ENCODE data around the gene CFD. TPM values are rescaled to one million over a fixed set of nuclear protein-coding genes. Genes with fewer than 3 reads are reported as not detected.

Gene CFD
- total and polyA plus RNA-seq, 10 of the 15 experiments (the other 5 are each of a cell fraction or from before 2014, with no cell fraction given), result 0.05 to 1.1 (median 0.38) TPM; not detected in 4

DNA sequence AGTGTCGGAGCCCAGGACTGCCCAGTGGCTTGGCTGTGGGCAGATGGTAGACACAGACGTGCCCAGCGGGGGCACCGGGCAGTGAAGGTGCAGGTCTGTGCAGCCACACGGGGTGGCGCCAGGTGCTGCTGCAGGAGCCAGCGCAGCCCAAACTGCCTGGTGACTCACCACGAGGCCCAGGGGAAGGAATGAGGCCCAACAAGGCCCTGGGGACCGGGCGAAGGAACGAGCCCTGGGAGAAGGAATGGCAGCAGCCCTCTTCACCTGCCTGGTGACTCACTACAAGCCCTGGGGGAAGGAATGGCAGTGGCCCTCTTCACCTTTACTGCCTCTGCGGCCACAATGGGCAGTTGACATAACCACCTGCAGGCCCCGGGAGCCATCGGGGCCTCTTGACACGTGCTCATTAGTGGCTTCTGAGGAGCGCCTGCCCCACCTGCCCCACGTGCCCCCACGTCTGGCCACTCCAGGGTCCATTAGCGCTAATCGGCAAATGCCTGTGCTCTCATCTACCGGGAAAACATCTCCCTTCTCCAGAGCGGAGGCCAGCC, 24.3 kb downstream of the CFD start:
- Histone ChIP-seq H2AFZ (ENCODE audit: control insufficient read depth, low read depth, low read length) (no peak overlapping the region), H3K4me3 (no peak overlapping the region), H3K36me3 (ENCODE audit: control insufficient read depth in 2 of 2, insufficient read depth in 2 of 2, low read length in 1 of 2) (peaks cover 0 to 3% of the 10 kb centered on the region in 2 experiments; a peak in 3 of 4 replicates), H4K20me1 (ENCODE audit: control insufficient read depth, insufficient read depth) (no peaks in the 10 kb centered on the region), H3K79me2 (ENCODE audit: control insufficient read depth, insufficient read depth, low read length) (no peaks in the 10 kb centered on the region), H3K9ac (ENCODE audit: control insufficient read depth, insufficient read depth, low read length) (no peak overlapping the region), H3K9me3 (replicated peaks; ENCODE audit: control insufficient read depth, insufficient read depth, low read length) (no peaks in the 10 kb centered on the region; the same call in 2 of the 3 replicates), H3K27me3 (replicated peaks in 1 of 2; ENCODE audit: control insufficient read depth in 2 of 2, insufficient read depth in 2 of 2, low read length in 1 of 2) (no peaks in the 10 kb centered on the region), H3K27ac (ENCODE audit: control insufficient read depth, insufficient read depth) (no peak overlapping the region), H3K4me2 (ENCODE audit: control insufficient read depth, insufficient read depth) (no peak overlapping the region), H3K4me1 (ENCODE audit: control insufficient read depth, insufficient read depth, low read length) (no peaks in the 10 kb centered on the region)
- no TSS peak for BruUV-seq (replicated peaks)
- POLR2A ChIA-PET, result interaction anchor here (0.7 kb wide), 1 partner anchor 209 kb away, joined by 3 read pairs; no protein-coding TSS in a partner anchor
- in situ Hi-C loops (cut with MboI) (no loop called here), intact Hi-C loops (cut with micrococcal nuclease; ENCODE audit: unreplicated experiment) (no loop called here)
- RAD21 ChIA-PET (ENCODE audit: unreplicated experiment), result no interaction called here
- 90% methylated on average over 22 of the region's 22 CpGs for WGBS (ENCODE audit: insufficient coverage, insufficient replicate concordance, low lambda C conversion rate, missing lambda C conversion rate)
- FAIRE-seq (no peak), DNase-seq (ENCODE audit: low read depth, low spot score) (no peak), ATAC-seq (no peak)
- CTCF ChIA-PET, result no interaction called here
- SMC1A ChIA-PET (ENCODE audit: uncharacterized antibody, unreplicated experiment), result no interaction called here
- TF ChIP-seq STAT1 (conservative IDR thresholded peaks at IDR 0.05), result no peak
- no peak for TF ChIP-seq JUNB (IDR thresholded peaks at IDR 0.05)
- no peak for TF ChIP-seq HCFC1 (IDR thresholded peaks at IDR 0.05; ENCODE audit: low read length)
- no peak for TF ChIP-seq ATF7 (IDR thresholded peaks at IDR 0.05; ENCODE audit: low read depth)
- TF ChIP-seq, protein P1, sequence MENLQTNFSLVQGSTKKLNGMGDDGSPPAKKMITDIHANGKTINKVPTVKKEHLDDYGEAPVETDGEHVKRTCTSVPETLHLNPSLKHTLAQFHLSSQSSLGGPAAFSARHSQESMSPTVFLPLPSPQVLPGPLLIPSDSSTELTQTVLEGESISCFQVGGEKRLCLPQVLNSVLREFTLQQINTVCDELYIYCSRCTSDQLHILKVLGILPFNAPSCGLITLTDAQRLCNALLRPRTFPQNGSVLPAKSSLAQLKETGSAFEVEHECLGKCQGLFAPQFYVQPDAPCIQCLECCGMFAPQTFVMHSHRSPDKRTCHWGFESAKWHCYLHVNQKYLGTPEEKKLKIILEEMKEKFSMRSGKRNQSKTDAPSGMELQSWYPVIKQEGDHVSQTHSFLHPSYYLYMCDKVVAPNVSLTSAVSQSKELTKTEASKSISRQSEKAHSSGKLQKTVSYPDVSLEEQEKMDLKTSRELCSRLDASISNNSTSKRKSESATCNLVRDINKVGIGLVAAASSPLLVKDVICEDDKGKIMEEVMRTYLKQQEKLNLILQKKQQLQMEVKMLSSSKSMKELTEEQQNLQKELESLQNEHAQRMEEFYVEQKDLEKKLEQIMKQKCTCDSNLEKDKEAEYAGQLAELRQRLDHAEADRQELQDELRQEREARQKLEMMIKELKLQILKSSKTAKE (IDR thresholded peaks at IDR 0.05; ENCODE audit: low read depth, poor library complexity, severe bottlenecking), result no peak
- no peak for TF ChIP-seq EP300 (IDR thresholded peaks at IDR 0.05; ENCODE audit: borderline replicate concordance in 1 of 2, control insufficient read depth in 1 of 2, low read depth in 2 of 2, low read length in 2 of 2)
- TF ChIP-seq ASH2L (IDR thresholded peaks at IDR 0.05; ENCODE audit: borderline replicate concordance, low read depth), result no peak
- no peak for TF ChIP-seq IKZF1 (conservative IDR thresholded peaks at IDR 0.05)
- TF ChIP-seq BACH1 (IDR thresholded peaks at IDR 0.05; ENCODE audit: borderline replicate concordance), result no peak
- TF ChIP-seq, protein P2, sequence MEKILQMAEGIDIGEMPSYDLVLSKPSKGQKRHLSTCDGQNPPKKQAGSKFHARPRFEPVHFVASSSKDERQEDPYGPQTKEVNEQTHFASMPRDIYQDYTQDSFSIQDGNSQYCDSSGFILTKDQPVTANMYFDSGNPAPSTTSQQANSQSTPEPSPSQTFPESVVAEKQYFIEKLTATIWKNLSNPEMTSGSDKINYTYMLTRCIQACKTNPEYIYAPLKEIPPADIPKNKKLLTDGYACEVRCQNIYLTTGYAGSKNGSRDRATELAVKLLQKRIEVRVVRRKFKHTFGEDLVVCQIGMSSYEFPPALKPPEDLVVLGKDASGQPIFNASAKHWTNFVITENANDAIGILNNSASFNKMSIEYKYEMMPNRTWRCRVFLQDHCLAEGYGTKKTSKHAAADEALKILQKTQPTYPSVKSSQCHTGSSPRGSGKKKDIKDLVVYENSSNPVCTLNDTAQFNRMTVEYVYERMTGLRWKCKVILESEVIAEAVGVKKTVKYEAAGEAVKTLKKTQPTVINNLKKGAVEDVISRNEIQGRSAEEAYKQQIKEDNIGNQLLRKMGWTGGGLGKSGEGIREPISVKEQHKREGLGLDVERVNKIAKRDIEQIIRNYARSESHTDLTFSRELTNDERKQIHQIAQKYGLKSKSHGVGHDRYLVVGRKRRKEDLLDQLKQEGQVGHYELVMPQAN (conservative IDR thresholded peaks at IDR 0.05), result no peak
